Measurements from ENCODE around the gene LINC00632. TPM values are rescaled to one million over a fixed set of nuclear protein-coding genes. Genes with fewer than 3 reads are reported as not detected.

Gene LINC00632
- total RNA-seq, result 10 to 100 TPM in 5 of 9 donors, 1 to 10 TPM in 4; 2.9 to 94.0 (median 18.2) TPM
- 10 to 100 TPM in 1 of 3 donors, 1 to 10 TPM in 2; 2.3 to 56.5 (median 5.1) TPM for polyA plus RNA-seq
- long read RNA-seq, donor 1, result 0 reads
- long read RNA-seq, donor 2, result 0 reads
- long read RNA-seq, donor 3, result 0 reads
- long read RNA-seq, donor 4, result 0 reads
- long read RNA-seq, donor 5, result 0 reads
- long read RNA-seq, donor 6, partial matches to known transcripts, result 0 of 1 reads
- long read RNA-seq, donor 6, other reads (novel, unspliced or antisense), result 1 of 1 reads
- long read RNA-seq, donor 7, result 0 reads
- long read RNA-seq, donor 8, result 0 reads
- long read RNA-seq, donor 9, result 0 reads
- long read RNA-seq, donor 10, result 0 reads

- Histone ChIP-seq H3K36me3 (replicated peaks in 1 of 2) (no peaks in the 10 kb centered on the region), H3K9me3 (replicated peaks in 1 of 3) (no peaks in the 10 kb centered on the region), H3K27ac (no peak within 1 kb of the TSS), H3K4me1 (replicated peaks in 1 of 2) (no peaks in the 10 kb centered on the region), H3K4me3 (no peak within 1 kb of the TSS), H3K27me3 (peaks cover 20% of the 10 kb centered on the region)
- no peak for DNase-seq
- TF ChIP-seq, protein P1, sequence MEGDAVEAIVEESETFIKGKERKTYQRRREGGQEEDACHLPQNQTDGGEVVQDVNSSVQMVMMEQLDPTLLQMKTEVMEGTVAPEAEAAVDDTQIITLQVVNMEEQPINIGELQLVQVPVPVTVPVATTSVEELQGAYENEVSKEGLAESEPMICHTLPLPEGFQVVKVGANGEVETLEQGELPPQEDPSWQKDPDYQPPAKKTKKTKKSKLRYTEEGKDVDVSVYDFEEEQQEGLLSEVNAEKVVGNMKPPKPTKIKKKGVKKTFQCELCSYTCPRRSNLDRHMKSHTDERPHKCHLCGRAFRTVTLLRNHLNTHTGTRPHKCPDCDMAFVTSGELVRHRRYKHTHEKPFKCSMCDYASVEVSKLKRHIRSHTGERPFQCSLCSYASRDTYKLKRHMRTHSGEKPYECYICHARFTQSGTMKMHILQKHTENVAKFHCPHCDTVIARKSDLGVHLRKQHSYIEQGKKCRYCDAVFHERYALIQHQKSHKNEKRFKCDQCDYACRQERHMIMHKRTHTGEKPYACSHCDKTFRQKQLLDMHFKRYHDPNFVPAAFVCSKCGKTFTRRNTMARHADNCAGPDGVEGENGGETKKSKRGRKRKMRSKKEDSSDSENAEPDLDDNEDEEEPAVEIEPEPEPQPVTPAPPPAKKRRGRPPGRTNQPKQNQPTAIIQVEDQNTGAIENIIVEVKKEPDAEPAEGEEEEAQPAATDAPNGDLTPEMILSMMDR (IDR thresholded peaks at IDR 0.05), result no peak
- WGBS, 4 donors, result 49 to 59% (median 54%) methylated on average over 3 of the region's 3 CpGs
- intact Hi-C loops (cut with DNase I), result no loop called here
Observed at GRCh38 chrX:140709421-140709846, at the start of gene LINC00632. Gene LINC00632 (plus strand): TSS chrX:140709759.

DNA sequence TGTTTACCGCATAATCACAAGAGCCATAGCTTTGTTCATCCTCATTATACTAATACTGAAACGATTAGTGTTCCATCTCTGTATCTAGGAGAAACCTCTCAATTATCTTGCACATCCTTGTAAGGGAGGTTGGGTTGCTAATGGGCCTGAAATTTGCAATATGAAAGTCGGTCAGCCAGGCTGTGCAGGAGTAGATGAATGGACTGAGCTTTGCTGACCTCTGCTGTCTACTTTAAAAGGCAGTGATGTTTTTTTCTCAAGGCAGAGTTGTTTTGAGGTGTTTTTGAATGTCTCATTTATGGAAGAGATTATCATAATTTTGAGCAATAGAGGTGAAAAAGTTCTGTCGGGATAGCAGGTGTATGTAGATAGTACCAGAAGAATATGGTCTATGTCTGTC lies 47.9 kb upstream of the LINC00632 start:
- WGBS, 4 donors, result 44 to 79% (median 52%) methylated on average over 2 to 4 of the region's 4 CpGs
- TF ChIP-seq POLR2A (IDR thresholded peaks at IDR 0.05), result no peak
- TF ChIP-seq, protein P1 (IDR thresholded peaks at IDR 0.05), result no peak
- Histone ChIP-seq H3K36me3 (replicated peaks in 1 of 2) (no peaks in the 10 kb centered on the region), H3K4me3 (no peak overlapping the region), H3K27me3 (peaks cover 7% of the 10 kb centered on the region), H3K27ac (no peak overlapping the region), H3K9me3 (replicated peaks in 1 of 3) (no peaks in the 10 kb centered on the region), H3K4me1 (replicated peaks in 1 of 2) (no peaks in the 10 kb centered on the region)
- intact Hi-C loops (cut with DNase I), result loop anchor here in 1 of 2 donors (10.0 kb wide), 1 partner anchor 607 kb away; no protein-coding TSS in a partner anchor
- DNase-seq, result peak in 1 of 7 donors; percentile 0

DNA sequence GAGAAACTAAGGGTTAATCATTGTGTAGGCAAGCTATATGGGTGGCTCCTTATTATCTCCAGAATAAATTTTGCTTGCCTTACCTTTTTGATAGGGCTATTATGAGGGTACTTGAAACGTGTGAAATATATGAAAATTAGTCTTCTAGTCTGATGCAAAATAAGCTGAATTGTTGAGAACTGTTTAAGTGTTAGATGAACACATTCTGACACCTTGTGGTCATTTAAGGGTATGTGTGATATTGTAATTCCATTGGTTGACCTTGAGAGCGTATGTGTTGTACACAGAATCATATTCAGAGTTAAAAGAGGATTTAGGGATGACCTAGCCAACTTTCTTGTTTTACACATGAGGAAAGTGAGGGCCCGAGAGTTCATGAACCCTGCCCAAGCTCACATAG lies 44.6 kb upstream of the LINC00632 start:
- no peaks in the 10 kb centered on the region for H3K9me3 ChIP-seq (replicated peaks in 1 of 3)

More for the DNA sequence above, 44.6 kb upstream of the LINC00632 start:
- intact Hi-C loops (cut with DNase I), result loop anchor here in 1 of 2 donors (10.0 kb wide), 1 partner anchor 610 kb away; no protein-coding TSS in a partner anchor
- Histone ChIP-seq H3K4me1 (replicated peaks in 1 of 2) (no peaks in the 10 kb centered on the region), H3K27me3 (peaks cover 12% of the 10 kb centered on the region), H3K36me3 (replicated peaks in 1 of 2) (no peaks in the 10 kb centered on the region), H3K27ac (no peak overlapping the region), H3K4me3 (no peak overlapping the region)
- 27 to 44% (median 31%) methylated on average over 3 of the region's 3 CpGs for WGBS, 4 donors
- TF ChIP-seq, protein P1 (IDR thresholded peaks at IDR 0.05), result peak in 5 of 6 experiments; percentile 24 to 42 (median 27)
- TF ChIP-seq POLR2A (IDR thresholded peaks at IDR 0.05), result no peak
- DNase-seq, result no peak

Data from adrenal gland (tissue), 19 donors.